AG08395 (cell line): ENCODE measurements around the gene TMEM183A.

ENCODE experiments used
- DNase-seq: peaks from one replicate; pipeline ENCODE4 v3.0.0; 2012; ENCODE audit warnings: mixed read lengths, low spot score

TMEM183A gene

GRCh38 chr1:203046984-203047630 lies 39.9 kb downstream of the TMEM183A start:
- DNase-seq: peak; percentile 91

DNA sequence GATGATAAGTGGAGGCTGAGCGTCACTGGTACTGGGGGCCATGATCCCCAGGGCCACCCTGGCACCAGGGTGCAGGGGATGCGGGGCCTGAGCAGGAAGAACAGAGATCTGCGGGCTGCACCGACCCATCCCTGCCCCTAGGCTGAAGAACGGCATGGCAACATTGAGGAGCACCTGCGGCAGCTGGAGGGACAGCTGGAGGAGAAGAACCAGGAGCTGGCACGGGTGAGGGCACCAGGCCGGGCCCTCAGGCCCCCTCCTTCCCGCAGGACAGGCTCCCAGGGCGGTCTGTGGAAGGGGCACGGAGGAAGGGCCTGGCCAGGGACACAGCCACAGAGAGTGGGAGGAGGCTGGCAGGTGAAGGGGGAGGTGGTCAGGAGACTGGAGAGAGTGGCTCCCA lies 40.9 kb downstream of the TMEM183A start:
- DNase-seq: no peak

- DNase-seq: no peak
Observed at GRCh38 chr1:203048555-203049051, 41.4 kb downstream of the TMEM183A start.

DNA sequence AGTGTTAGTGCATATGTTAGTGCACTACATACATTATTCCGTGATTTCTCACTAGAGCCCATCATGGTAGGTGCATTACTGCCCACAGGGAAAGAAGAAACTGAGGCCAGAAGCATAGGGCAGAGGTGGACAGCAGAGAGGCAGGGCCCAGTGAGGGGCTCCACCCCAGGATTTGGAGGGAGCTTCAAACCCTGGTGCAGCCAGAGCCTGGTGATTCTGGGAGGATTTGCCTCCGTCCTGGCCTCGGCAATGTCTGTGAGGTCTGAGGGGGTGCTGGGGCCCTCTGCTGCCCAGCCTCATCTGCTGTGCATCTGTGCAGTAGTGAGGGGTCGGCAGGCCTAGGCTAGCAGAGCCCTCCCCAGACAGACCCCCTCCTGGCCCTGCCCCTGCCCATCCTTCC lies 41.9 kb downstream of the TMEM183A start:
- DNase-seq: no peak

DNA sequence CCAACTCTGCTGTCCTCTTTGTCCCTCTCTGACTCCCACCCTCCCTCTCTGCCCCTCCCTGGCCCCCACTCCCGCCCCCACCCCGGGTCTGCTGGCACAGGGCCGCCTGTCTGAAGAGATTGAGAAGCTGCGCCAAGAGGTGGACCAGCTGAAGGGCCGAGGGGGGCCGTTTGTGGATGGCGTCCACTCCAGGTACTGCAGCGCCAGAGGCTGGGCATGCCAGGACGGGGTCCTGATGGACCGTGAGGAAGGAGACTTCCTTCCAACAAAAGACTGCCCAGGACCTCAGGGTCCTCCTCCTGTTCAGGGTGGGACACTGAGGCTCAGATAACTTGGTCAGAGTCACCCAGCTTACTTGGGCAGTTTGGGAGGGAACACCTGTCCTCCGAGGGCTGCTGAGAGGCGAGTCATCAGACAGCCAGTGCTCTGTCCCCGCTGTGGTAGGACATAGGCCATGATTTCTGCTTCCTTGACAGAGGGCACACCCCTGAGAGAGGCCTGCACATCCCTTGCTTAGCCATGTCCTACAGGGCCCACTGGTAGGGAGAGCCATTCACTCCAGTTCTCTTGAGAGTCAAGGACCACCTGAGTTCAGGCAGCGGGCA lies 42.5 kb downstream of the TMEM183A start:
- DNase-seq: no peak

- DNase-seq: no peak
Observed at GRCh38 chr1:203050826-203051225, 43.7 kb downstream of the TMEM183A start.

DNA sequence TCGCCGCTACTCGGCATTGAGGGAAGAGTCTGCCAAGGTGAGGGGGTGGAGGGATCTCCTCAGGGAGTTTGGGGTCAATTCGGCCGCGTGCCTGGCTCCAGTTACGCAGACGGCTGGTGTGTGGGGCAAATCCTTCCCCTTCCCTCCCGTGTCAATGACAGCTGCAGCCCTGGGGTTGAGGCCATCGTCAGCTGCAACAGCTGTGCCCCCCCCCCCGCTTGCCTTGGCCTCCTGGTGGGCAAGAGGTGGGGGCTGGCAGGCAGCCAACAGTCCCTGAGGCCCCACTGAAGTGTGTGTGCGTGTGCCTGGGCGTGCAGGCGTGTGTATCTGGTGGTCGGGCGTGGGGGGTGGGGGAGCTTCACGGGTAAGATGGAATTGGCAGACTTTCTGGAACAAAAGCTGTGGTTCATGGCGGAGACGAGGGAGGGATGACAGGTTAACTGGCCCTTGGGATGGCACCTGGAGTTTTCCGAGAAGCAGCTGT lies 44.7 kb downstream of the TMEM183A start:
- no peak for DNase-seq

DNA sequence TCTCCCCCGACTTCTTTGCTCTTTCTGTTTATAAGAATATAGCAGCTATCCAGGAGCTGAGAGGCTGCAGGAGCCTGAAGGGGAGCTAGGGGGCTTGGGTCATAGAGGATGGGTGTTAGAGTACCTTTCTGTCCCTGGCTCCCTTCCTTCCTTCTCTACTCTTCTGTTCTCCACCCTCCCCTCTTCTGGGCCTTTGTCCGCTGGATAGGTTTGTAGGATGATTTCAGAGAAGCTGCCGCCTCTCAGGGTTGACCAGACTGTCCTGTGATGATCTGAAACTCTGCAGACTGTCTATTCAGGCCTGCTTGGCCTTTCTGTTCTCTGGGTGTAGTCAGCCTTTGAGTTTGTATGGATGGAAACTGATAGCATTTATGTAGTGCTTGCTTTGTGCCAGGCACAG lies 45.4 kb downstream of the TMEM183A start:
- DNase-seq: no peak

GRCh38 chr1:203054184-203054583 lies 47.0 kb downstream of the TMEM183A start:
- DNase-seq: no peak

DNA sequence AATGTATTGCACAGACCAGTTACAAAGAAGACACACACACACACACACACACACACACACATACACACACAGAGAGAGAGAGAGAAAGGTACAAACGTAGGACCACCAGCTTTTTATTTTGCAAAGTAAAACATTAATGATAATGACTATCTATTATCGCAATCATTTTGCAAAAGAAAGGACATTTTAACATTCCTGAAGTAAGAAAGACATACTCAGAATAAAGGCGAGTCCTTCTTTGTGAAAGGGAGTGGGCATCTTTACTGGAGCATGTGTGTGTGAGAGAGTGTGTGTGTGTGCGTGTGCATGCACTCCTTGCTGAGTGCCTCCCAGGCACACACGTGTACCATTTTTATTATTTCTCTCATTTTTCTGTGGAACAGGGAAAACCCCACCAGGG lies 47.5 kb downstream of the TMEM183A start:
- DNase-seq: no peak

DNA sequence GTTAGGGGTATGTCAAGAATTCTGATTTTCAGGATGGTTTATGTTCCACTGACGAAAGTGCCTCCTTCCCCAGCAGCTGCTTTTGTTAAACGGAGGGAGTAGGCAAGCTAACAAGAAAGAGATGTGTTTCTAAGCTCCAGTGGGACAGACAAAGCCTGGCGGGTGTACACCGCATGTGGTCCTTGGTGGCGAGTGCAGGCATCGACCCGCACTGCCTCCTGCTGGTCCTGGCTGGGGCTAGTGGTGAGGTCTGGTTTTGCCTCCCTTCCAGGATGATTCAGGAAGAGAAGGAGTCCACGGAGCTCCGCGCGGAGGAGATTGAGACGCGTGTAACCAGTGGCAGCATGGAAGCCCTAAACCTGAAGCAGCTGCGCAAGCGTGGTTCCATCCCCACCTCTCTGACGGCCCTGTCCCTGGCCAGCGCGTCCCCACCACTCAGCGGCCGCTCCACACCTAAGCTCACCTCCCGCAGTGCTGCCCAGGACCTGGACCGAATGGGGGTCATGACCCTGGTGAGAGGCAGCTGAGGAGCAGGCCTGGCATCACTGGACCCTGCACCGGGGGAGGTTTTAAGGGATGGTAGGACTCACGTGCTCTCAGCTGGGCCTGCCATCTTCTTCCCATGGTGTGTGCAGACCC lies 48.1 kb downstream of the TMEM183A start:
- no peak for DNase-seq

GRCh38 chr1:203056012-203056411 lies 48.8 kb downstream of the TMEM183A start:
- no peak for DNase-seq

- no peak for DNase-seq
Observed at GRCh38 chr1:203056516-203056915, 49.3 kb downstream of the TMEM183A start.

GRCh38 chr1:203057911-203058675 lies 50.9 kb downstream of the TMEM183A start:
- peak; percentile 63 for DNase-seq

DNA sequence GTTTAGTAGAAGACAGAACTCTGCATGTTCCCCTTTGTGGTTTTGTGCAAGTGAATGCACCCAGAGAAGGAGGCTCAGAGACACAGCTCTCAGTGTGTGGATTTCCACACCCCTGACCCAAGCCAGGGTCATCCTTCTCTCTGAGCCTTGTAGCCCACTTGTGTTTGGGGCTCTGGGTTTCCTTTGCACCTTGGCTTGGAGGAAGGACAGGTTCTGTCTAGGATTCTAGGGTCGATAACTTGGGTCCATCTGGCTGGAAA lies 51.4 kb downstream of the TMEM183A start:
- DNase-seq: no peak

- DNase-seq: no peak
Observed at GRCh38 chr1:203059485-203059884, 52.3 kb downstream of the TMEM183A start.

GRCh38 chr1:203060115-203060514 lies 52.9 kb downstream of the TMEM183A start:
- DNase-seq: no peak

DNA sequence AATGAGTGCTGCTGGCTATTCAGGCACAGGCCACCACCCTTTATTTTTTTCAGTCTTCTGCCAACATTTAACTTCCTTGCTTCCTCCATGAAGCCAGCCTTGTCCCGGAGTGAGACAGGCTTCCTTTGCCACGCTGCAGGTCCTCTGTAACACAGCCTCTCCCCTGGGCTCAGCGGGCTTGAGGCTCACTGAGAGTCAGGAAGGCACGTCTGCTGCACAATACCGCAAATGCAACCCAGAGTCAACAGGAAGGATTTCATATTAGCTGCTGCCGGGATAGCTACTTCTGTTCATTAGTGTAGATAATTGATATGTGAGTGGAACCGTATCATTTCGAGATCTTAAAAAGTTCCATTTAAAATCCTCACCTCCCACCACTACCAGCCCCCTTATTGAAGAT lies 56.1 kb downstream of the TMEM183A start:
- no peak for DNase-seq

- no peak for DNase-seq
Observed at GRCh38 chr1:203065191-203065590, 58.0 kb downstream of the TMEM183A start.

DNA sequence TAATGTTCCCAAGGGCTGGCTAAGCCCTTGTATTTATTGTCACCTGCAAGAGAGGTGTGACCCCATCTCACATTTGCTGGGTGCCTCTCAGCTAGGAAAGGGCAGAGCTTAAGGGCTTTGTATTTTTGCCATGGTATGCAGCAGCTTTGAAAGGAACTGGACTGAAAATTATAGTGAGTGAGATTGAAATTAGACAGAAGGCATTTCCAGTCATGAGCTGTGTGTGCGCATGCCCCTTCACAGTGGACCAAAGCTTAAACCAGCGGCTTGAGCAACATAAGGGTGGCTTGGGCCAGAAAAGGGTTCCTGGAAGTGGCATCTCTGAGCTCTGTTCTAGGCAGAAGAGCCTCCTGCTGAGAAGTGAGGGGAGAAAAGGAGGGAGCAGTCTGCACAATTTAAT lies 58.8 kb downstream of the TMEM183A start:
- no peak for DNase-seq

DNA sequence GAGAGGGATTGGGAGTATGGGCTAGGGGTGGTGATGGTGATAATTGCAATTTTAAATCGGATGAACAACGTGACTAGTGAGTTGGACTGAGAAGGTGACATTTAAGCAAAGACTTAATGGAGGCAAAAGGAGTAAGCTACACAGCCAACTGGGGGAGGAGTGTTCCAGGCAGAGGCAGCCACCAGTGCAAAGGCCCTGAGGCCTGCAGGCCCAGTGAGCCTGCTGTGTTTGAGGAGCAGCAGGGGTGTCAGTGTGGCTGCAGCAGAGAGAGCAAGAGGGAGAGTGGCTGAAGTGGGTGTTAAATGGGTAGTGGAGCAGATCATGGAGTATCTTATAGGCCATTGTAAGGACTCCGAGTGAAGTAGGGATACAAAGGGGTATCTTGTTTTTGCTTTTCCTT lies 59.8 kb downstream of the TMEM183A start:
- no peak for DNase-seq

DNA sequence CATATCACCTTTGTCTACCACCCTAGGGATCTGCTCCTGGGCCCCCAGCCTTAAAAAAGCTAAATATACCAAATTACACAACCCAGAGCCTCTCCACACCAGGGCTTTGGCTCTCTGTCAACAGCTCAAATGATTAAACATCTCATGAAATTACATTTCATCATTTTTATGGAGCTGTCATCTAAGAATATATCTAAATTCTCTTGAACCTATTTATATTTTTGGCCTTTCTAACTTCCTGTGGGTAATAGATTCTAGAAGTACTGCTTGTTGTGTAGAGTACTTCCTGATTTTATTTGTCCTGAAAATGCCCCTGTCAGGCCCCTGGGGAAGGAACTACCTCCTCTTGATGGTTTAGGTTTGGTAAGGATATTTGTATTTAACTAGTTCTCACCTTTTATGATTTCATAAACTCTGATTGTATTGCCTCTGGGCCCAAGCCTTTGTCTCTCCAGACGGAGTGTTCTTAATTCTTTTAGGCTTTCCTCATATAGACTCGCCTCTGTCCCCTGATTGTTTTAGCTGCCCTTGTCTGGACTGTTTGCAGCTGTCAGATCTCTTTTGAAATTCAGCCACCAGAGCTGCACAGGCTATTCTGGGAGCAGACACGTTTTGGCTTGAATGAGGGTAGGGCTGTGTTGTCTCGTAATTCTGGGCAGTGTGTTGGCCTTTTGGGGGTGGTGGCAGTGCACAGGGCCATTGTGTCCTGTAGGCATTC lies 62.0 kb downstream of the TMEM183A start:
- no peak for DNase-seq
